ENCODE data around the gene KLF5.

The KLF5 gene

DNA sequence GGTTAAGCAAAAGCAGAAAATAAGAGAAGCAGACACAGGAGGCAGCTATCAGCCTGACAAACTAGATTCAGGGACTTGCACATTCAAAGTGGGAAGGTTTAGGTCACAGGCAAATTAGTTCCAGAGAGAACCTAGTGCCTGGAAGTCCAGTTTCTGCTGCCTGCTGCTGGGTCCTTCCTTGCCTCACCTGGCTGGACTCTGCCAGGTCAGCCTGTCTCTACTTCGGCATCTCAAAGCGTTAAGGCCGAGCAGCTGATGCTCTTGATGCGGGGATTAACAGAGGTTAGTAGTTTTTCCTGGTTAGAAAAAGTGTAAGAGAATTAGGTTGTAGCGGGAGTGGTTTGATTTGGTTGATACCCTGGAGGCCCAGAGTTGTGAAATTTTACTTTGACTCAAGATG is 52.0 kb downstream of the KLF5 start:
- H3K4me3 ChIP-seq (ENCODE audit: low read length): no peak overlapping the region
- no peak for TF ChIP-seq ZNF274 (IDR thresholded peaks at IDR 0.05; ENCODE audit: low read depth, low read length)

DNA sequence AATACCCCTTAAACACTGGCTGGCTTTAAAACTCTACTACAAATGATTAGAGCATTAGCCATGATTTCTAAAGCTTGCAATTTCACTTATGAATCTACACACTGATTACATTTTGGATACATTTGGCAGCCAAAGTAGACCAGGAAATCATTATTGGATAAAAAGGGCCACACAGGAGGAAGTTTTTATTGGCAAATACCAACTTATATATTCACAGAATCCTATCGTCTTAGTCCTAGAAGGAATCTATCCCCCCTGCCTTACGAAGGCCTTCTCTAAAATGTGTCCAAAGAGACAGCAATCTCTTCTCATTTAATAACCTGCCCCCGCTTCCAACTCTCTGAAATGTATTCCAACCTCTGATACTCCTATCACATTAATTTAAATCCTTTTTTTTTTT is 52.5 kb downstream of the KLF5 start:
- TF ChIP-seq ZNF274 (IDR thresholded peaks at IDR 0.05; ENCODE audit: low read depth, low read length): no peak
- no peak overlapping the region for H3K4me3 ChIP-seq (ENCODE audit: low read length)

GRCh38 chr13:73119612-73120011 is 60.8 kb downstream of the KLF5 start:
- H3K4me3 ChIP-seq (ENCODE audit: low read length): no peak overlapping the region
- TF ChIP-seq ZNF274 (IDR thresholded peaks at IDR 0.05; ENCODE audit: low read depth, low read length): no peak

Measured in GM08714 (cell line).